ENCODE data around the gene PAPOLB. TPM values are rescaled to one million over a fixed set of nuclear protein-coding genes. Genes with fewer than 3 reads are reported as not detected.

PAPOLB gene
- polyA plus RNA-seq, 1 donor from 2014 or later = 0.05 TPM

- Histone ChIP-seq H3K36me3 (ENCODE audit: insufficient read depth, low read length) (no peaks in the 10 kb centered on the region), H3K4me3 (ENCODE audit: low read length) (no peak overlapping the region), H3K9me2 (ENCODE audit: insufficient read depth, low read length) (no peaks in the 10 kb centered on the region), H3K4me2 (ENCODE audit: low read length) (no peak overlapping the region), H3K9me3 (ENCODE audit: low read length) (no peaks in the 10 kb centered on the region), H3K27ac (ENCODE audit: low read length) (no peak overlapping the region), H3K27me3 (ENCODE audit: insufficient read depth, low read depth, low read length) (no peaks in the 10 kb centered on the region), H2AFZ (ENCODE audit: low read depth, low read length) (no peak overlapping the region), H3K9ac (ENCODE audit: low read length) (no peak overlapping the region), H4K20me1 (ENCODE audit: insufficient read depth) (no peaks in the 10 kb centered on the region), H3K79me2 (replicated peaks; ENCODE audit: insufficient read depth, low read length) (no peaks in the 10 kb centered on the region), H3F3A (ENCODE audit: insufficient read depth, low read length, poor library complexity, severe bottlenecking) (no peaks in the 10 kb centered on the region)
- TF ChIP-seq POLR2AphosphoS5 (IDR thresholded peaks at IDR 0.05) (no peak), EP300 (conservative IDR thresholded peaks at IDR 0.05; ENCODE audit: poor library complexity, severe bottlenecking) (no peak), SMC3 (conservative IDR thresholded peaks at IDR 0.05; ENCODE audit: poor library complexity) (no peak), TAF1 (IDR thresholded peaks at IDR 0.05; ENCODE audit: low read depth) (no peak), RAD21 (conservative IDR thresholded peaks at IDR 0.05) (no peak), REST (IDR thresholded peaks at IDR 0.05; ENCODE audit: borderline replicate concordance) (no peak), MXI1 (conservative IDR thresholded peaks at IDR 0.05; ENCODE audit: poor library complexity, severe bottlenecking) (no peak), CTCF (IDR thresholded peaks at IDR 0.05; ENCODE audit: poor library complexity, severe bottlenecking) (no peak), EZH2 (IDR thresholded peaks at IDR 0.05; ENCODE audit: borderline replicate concordance, insufficient read depth, low read length, poor library complexity, severe bottlenecking) (no peak)
Observed at GRCh38 chr7:4842319-4843064, 19.3 kb downstream of the PAPOLB start.

GRCh38 chr7:4841836-4842235, 20.0 kb downstream of the PAPOLB start:
- Histone ChIP-seq H3K79me2 (replicated peaks; ENCODE audit: insufficient read depth, low read length) (no peaks in the 10 kb centered on the region), H3K36me3 (ENCODE audit: insufficient read depth, low read length) (no peaks in the 10 kb centered on the region), H3K9me2 (ENCODE audit: insufficient read depth, low read length) (no peaks in the 10 kb centered on the region), H4K20me1 (ENCODE audit: insufficient read depth) (no peaks in the 10 kb centered on the region), H3K9me3 (ENCODE audit: low read length) (no peaks in the 10 kb centered on the region), H3F3A (ENCODE audit: insufficient read depth, low read length, poor library complexity, severe bottlenecking) (no peaks in the 10 kb centered on the region), H3K4me2 (ENCODE audit: low read length) (no peak overlapping the region), H3K9ac (ENCODE audit: low read length) (no peak overlapping the region), H3K27me3 (ENCODE audit: insufficient read depth, low read depth, low read length) (no peaks in the 10 kb centered on the region), H3K27ac (ENCODE audit: low read length) (no peak overlapping the region), H2AFZ (ENCODE audit: low read depth, low read length) (no peak overlapping the region), H3K4me3 (ENCODE audit: low read length) (no peak overlapping the region)
- no peak for TF ChIP-seq SMC3 (conservative IDR thresholded peaks at IDR 0.05; ENCODE audit: poor library complexity)
- no peak for TF ChIP-seq EP300 (conservative IDR thresholded peaks at IDR 0.05; ENCODE audit: poor library complexity, severe bottlenecking)
- TF ChIP-seq POLR2AphosphoS5 (IDR thresholded peaks at IDR 0.05) = no peak
- no peak for TF ChIP-seq EZH2 (IDR thresholded peaks at IDR 0.05; ENCODE audit: borderline replicate concordance, insufficient read depth, low read length, poor library complexity, severe bottlenecking)
- TF ChIP-seq RAD21 (conservative IDR thresholded peaks at IDR 0.05) = no peak
- no peak for TF ChIP-seq MXI1 (conservative IDR thresholded peaks at IDR 0.05; ENCODE audit: poor library complexity, severe bottlenecking)
- no peak for TF ChIP-seq REST (IDR thresholded peaks at IDR 0.05; ENCODE audit: borderline replicate concordance)
- TF ChIP-seq TAF1 (IDR thresholded peaks at IDR 0.05; ENCODE audit: low read depth) = no peak
- TF ChIP-seq CTCF (IDR thresholded peaks at IDR 0.05; ENCODE audit: poor library complexity, severe bottlenecking) = no peak

Measured in neural cell (in vitro differentiated cells).